Liver (tissue), 3 donors: ENCODE measurements around the gene LHFPL5.

Source experiments
- CTCF ChIP-seq: fragments of 150-350 bp; IDR thresholded peaks from 2 replicates; pipeline ENCODE4 v1.5.1; 2017; ENCODE audit warnings: improper control_type of control experiment, low read depth, low read length; ENCODE audit not compliant: missing input control
- EGR1 ChIP-seq, 2 donors: IDR thresholded peaks; 2 replicates each; pipeline ENCODE4 v1.6.1; 2016 to 2018; ENCODE audit warnings: antibody characterized with exemption in 2 of 2, low read depth in 2 of 2
- GABPA ChIP-seq, 2 donors: IDR thresholded peaks in 1 of 2; conservative IDR thresholded peaks in 1 of 2; 2 replicates each; pipeline ENCODE4 v1.6.1; 2016; ENCODE audit warnings: antibody characterized with exemption in 2 of 2, mild to moderate bottlenecking in 1 of 2, moderate library complexity in 1 of 2
- HNF4A ChIP-seq, 2 donors: conservative IDR thresholded peaks; 2 replicates each; pipeline ENCODE4 v1.6.1; 2016; ENCODE audit warnings: antibody characterized with exemption in 2 of 2, mild to moderate bottlenecking in 2 of 2
- JUND ChIP-seq, 2 donors: IDR thresholded peaks; 2 replicates each; pipeline ENCODE4 v1.6.1; 2016; ENCODE audit warnings: antibody characterized with exemption in 2 of 2
- RAD21 ChIP-seq, 2 donors: IDR thresholded peaks; 2 replicates each; pipeline ENCODE4 v1.6.1; 2016; ENCODE audit warnings: antibody characterized with exemption in 2 of 2, mild to moderate bottlenecking in 2 of 2
- REST ChIP-seq: IDR thresholded peaks from 2 replicates; pipeline ENCODE4 v1.6.1; 2016; ENCODE audit warnings: antibody characterized with exemption, mild to moderate bottlenecking
- ZBTB33 ChIP-seq: IDR thresholded peaks from 2 replicates; pipeline ENCODE4 v1.6.1; 2016; ENCODE audit warnings: antibody characterized with exemption
- donor health status: healthy.
- donor health status: healthy.

- TF ChIP-seq CTCF (no peak), HNF4A (conservative IDR thresholded peaks at IDR 0.05) (no peak), GABPA (IDR thresholded peaks at IDR 0.05 in 1 of 2, conservative IDR thresholded peaks at IDR 0.05 in 1 of 2) (no peak), JUND (IDR thresholded peaks at IDR 0.05) (no peak), RAD21 (IDR thresholded peaks at IDR 0.05) (no peak), EGR1 (IDR thresholded peaks at IDR 0.05; ENCODE audit: low read depth in 2 of 2) (no peak), ZBTB33 (no peak), REST (no peak)
These were observed 9.6 kb upstream of the LHFPL5 start for GRCh38 chr6:35795453-35796071.
